Stimulated activated CD4-positive, alpha-beta T cell treated with anti-CD3 and anti-CD28 coated beads, TNF-alpha, amount 100 ng/mL, for 24 hours (primary cell): ENCODE results near the gene REP15.
"Not testable (repeated sequence)": the region's sequence is repeated elsewhere in the genome, so short reads cannot be mapped to it uniquely, and the experiment has no call there.

Source experiments
- DNase-seq, 3 experiments: peaks; one replicate each; pipeline ENCODE4 v3.0.0-alpha.2; 2020; ENCODE audit warnings: low read depth in 3 of 3

Gene REP15, protein sequence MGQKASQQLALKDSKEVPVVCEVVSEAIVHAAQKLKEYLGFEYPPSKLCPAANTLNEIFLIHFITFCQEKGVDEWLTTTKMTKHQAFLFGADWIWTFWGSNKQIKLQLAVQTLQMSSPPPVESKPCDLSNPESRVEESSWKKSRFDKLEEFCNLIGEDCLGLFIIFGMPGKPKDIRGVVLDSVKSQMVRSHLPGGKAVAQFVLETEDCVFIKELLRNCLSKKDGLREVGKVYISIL

GRCh38 chr12:27696293-27696652 is at the start of gene REP15:
Gene REP15 (plus strand): TSS chr12:27696447. CDS start chr12:27696563, 116 bp downstream.
- no peak for DNase-seq

- no peak for DNase-seq
Measured at GRCh38 chr12:27650011-27650410, 46.2 kb upstream of the REP15 start.

DNA sequence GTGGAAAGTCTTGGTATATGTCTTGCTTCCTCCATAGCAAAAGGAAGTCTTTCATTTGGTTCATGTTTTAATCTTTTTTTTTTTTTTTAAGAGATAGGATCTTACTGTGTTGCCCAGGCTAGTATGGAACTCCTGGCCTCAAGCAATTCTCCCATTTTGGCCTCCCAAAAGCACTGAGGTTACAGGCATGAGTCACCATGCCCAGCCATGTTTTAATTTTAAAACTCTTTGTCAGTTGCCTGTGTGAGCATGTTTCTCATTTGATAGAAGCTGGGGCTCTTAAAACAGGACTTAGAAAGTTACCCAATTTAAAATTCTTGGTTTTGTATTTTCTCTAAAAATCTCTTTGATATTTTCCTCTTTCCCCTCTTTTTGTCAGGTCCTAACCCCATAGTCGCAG is 45.0 kb upstream of the REP15 start:
- DNase-seq: no peak

- DNase-seq: peak in 2 of 3 experiments; percentile 12 to 30
Measured at GRCh38 chr12:27652174-27652763, 44.0 kb upstream of the REP15 start.

DNA sequence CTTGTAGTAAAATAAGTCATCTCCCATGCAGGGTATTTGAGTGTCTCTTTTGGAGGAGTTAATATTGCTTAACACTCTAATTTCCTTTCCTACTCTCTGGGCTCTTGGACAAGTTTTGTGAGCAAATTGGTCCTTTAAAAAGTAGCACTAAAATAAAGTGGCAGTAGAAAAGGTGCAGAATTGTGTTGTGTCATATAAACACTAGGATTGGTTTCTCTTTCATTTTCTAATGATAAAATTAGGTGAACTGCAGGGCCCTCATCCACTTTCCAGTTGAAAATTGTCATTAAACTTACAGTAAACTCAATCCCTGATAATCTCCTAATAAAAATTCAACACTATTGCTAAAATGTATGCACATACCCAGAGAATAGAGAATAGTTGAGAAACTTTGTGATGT is 42.6 kb upstream of the REP15 start:
- DNase-seq: no peak

DNA sequence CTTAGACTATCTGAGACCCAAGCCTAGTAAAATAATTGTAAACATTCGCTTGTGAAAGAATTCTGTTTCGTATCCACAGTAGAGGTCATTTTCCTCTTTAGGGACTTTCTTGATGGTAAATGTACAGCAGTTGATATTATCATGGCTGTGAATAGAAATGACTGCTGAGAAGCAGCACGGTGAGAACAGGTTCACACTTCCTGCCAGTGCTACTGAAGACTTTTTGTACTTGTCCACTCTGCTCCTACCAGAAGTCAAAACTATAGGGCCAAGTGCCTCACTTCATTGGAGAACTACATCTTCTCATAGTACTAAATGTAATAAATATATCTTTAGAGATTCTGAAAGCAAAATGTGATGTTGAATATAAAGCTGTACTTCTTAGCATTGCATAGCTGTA is 40.8 kb upstream of the REP15 start:
- not testable (repeated sequence) for DNase-seq

- no peak for DNase-seq
Measured at GRCh38 chr12:27657296-27657695, 39.0 kb upstream of the REP15 start.

GRCh38 chr12:27665704-27666103 is 30.5 kb upstream of the REP15 start:
- DNase-seq: no peak

DNA sequence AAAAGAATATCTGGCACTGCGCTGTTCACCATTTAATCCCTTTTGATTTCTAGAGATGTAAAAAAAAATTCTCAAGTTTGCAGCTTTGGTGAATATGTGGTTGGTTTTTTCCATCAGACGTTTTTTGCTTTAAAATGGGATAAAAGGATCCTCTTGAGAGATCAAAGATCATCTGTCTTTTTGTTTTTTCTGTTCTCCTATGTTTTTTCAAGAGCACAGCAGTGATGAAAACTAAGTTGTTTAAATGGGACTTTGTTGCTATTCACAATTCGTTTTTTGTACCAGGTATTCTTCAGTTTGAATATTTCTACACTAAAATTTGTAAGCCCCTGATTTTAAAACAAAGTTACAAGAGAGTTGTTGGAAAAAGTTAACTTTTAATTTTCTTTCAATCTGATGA is 29.7 kb upstream of the REP15 start:
- no peak for DNase-seq

- no peak for DNase-seq
Measured at GRCh38 chr12:27667540-27667939, 28.7 kb upstream of the REP15 start.

GRCh38 chr12:27672051-27672450 is 24.2 kb upstream of the REP15 start:
- DNase-seq: no peak

GRCh38 chr12:27672643-27673042 is 23.6 kb upstream of the REP15 start:
- DNase-seq: no peak

DNA sequence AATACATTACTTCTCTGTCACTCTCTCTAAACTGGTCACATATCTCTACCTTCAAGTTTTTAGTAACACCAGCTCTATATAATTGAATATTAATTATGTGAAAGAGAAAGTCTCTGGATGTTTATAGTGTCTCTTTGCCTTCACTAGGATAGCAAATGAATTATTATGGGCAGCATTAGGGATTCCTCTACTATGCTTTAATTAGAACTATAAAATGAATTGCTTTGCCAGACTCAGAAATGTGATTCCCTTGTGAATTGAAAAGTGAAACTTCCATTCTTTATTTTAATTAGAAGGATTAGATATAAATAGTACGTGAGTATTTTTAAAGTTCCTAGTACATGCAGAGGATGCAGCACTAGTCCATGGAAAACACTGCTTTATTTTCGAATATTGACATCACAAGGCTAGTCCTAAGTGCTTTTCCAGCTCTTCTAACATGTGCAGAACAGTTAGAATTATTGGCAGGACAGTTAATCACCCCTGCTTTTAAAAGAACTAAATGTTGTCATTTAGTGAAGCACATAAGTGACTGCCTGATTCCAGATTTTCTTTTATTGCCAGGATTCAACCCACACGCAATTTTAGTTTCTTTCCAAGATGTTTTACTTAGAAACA is 23.0 kb upstream of the REP15 start:
- DNase-seq: no peak

- no peak for DNase-seq
Measured at GRCh38 chr12:27674989-27675388, 21.3 kb upstream of the REP15 start.

DNA sequence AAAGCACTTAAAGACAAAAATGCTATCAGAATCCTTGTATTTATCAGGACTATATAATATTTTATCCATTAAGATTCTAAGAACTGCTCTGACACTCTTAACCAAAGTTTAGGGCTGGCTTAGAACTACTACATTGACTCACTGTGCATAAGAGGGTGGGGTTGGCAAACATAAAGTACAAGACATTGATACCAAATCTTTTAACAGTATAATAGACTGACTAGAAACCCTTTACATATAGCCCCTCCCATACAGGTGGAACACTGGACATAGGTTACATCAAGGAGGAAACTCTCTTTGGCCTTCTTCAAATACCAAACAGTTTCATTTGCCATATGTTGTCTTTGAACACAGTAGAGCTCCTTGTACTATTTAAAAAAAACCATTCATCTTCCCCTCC is 15.6 kb upstream of the REP15 start:
- no peak for DNase-seq

GRCh38 chr12:27682534-27682933 is 13.7 kb upstream of the REP15 start:
- DNase-seq: no peak

DNA sequence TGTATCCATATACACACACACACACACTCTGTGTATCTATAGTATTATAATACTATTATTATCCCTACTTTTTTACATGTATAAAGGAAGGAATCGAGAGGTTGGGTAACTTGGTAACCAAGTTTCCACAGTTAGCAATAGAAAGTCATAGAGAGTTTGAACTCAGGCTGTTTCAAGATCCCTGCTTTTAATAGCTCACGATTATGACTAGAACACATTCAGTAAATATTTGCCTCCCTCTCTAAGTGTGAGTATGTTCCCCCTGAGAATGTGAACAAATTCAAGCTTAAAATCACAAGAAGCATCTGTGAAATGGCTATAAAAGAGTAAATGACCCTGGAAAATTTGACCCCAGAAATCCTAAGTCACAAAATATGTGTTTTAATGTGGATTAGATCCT is 11.0 kb upstream of the REP15 start:
- DNase-seq: no peak

DNA sequence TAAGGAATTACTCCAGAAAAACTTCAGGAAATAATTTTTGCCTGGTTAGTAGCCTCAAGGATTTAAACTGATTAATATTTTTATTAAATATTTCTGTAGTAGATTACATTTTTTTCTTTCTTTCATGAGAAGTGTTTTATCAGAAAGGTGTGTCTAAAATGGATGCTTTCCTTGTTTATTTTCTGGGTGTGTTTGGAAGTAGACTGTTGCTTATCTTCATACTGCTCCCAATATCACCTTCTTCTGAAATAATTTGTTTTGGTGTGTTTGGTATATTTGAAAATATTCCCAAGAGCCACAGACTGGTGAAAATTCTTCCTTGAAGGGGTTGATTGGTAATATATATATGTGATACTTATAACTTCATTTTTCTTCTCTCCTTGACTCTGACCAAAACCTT is 10.1 kb upstream of the REP15 start:
- no peak for DNase-seq

GRCh38 chr12:27688671-27689070 is 7.6 kb upstream of the REP15 start:
- DNase-seq: no peak

DNA sequence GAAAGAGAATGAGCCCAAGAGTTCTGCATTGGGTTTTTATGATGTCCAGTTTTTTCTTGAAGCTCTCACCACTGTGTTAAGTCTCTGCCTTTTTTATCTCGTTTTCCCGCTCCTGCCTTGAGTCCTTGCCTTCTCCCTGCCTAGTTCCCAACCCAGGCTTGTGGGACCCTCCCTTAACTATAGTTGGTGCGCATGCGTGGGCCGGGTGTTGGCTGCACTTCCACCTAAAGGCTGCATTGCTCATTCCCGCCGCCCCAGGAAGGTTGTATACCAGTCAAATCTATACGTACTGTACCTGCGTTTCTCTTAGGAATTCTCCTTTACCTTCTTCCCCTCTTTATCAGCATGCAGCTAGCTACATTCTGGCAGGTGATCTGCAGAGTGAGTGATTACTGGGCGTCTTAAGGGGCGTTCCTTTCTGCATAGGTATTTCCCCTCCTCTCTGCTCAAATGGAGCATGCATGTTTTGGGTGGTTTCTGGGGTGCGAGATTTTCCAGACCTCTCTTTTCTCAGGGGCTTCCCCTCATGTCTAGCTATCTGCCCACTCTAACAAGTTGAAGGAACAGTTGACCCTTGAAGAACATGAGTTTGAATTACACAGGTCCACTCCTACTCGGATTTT is 6.6 kb upstream of the REP15 start:
- no peak for DNase-seq

- DNase-seq: no peak
Measured at GRCh38 chr12:27693403-27693802, 2.8 kb upstream of the REP15 start.

DNA sequence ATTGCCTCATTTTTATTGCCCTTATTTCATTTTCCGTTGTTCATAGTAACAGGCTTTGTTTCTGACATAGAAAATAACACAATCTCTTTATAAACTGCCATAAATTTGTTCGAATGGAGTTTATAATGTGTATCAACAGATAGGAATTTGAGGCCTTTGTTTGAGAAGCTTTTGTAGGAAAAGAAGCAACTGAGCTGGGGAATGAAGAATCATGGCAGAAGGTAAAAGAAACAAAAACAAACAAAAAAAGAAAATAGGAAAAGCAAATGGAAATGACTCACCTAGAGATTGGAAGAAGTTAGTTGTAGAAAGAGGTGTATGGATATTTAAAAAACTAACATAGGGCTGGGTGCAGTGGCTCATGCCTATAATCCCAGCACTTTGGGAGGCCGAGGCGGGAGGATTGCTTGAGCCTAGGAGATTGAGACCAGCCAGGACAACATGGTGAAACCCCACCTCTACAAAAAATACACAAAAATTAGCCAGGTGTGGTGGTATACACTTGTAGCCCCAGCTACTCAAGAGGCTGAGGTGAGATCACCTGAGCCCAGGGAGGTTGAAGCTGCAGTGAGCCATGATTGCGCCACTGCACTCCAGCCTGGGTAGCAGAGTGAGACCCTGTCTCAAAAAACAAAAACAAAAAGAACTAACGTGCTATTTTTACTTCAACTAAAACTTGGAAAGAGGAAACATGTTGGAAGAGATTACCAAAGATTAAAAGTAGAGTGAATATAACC is 523 bp upstream of the REP15 start:
- no peak for DNase-seq
